SJCRH30 (cell line): ENCODE results near the gene NSUN4. TPM values are rescaled to one million over a fixed set of nuclear protein-coding genes. Genes with fewer than 3 reads are reported as not detected.
A peak's percentile ranks its signal among the peaks of the same experiment; 100 is the strongest.

Experiments used
- DNase-seq, 2 experiments: peaks; one replicate each; pipeline ENCODE4 v3.0.0-alpha.2; 2015 to 2020
- H3K27ac ChIP-seq: fragments of 250-450 bp; sonication (Bioruptor Pico); 2 replicates; pipeline ENCODE4 v1.5.1; 2020; ENCODE audit warnings: mild to moderate bottlenecking, moderate library complexity
- H3K27me3 ChIP-seq: fragments of 250-450 bp; sonication (Bioruptor Pico); 2 replicates; pipeline ENCODE4 v1.5.1; 2020; ENCODE audit warnings: mild to moderate bottlenecking, moderate library complexity
- H3K36me3 ChIP-seq: fragments of 250-450 bp; sonication (Bioruptor Pico); 2 replicates; pipeline ENCODE4 v1.5.1; 2020; ENCODE audit warnings: mild to moderate bottlenecking, moderate library complexity
- H3K4me1 ChIP-seq: fragments of 250-450 bp; sonication (Bioruptor Pico); 2 replicates; pipeline ENCODE4 v1.5.1; 2020; ENCODE audit warnings: mild to moderate bottlenecking, moderate library complexity
- H3K4me3 ChIP-seq: fragments of 250-450 bp; sonication (Bioruptor Pico); 2 replicates; pipeline ENCODE4 v1.5.1; 2020; ENCODE audit warnings: mild to moderate bottlenecking, moderate library complexity
- H3K9me3 ChIP-seq: fragments of 250-450 bp; sonication (Bioruptor Pico); replicated peaks from 2 replicates; pipeline ENCODE4 v1.5.1; 2020; ENCODE audit warnings: mild to moderate bottlenecking, moderate library complexity
- total RNA-seq: library from RNA; depleted of rRNA; stranded (reverse); fragments of >200 nt; shearing (Covaris generic); gene quantifications from 2 replicates; pipeline ENCODE4 v1.2.3, GENCODE V29; 2014

Gene NSUN4
- total RNA-seq, 1 experiment from 2014 or later = 23.7 TPM

- Histone ChIP-seq H3K27ac (no peak overlapping the region), H3K27me3 (peaks cover under 1% of the 10 kb centered on the region; the same call in 1 of the 2 replicates), H3K4me1 (peaks cover 2% of the 10 kb centered on the region), H3K4me3 (no peak overlapping the region), H3K36me3 (no peaks in the 10 kb centered on the region), H3K9me3 (no peaks in the 10 kb centered on the region)
- DNase-seq = peak; percentile 35 to 50
Observed at GRCh38 chr1:46401964-46402626, 61.5 kb downstream of the NSUN4 start.

- H3K4me1 ChIP-seq = peaks cover 7% of the 10 kb centered on the region
- no peaks in the 10 kb centered on the region; the same call in 1 of the 2 replicates for H3K27me3 ChIP-seq
- no peaks in the 10 kb centered on the region for H3K36me3 ChIP-seq
- no peak for DNase-seq
- H3K9me3 ChIP-seq = no peaks in the 10 kb centered on the region
- H3K27ac ChIP-seq = no peak overlapping the region
- H3K4me3 ChIP-seq = no peak overlapping the region
Observed at GRCh38 chr1:46403916-46404315, 63.3 kb downstream of the NSUN4 start.

GRCh38 chr1:46404482-46405196, 64.0 kb downstream of the NSUN4 start:
- Histone ChIP-seq H3K27ac (no peak overlapping the region), H3K4me3 (no peak overlapping the region), H3K36me3 (no peaks in the 10 kb centered on the region), H3K4me1 (peaks cover 7% of the 10 kb centered on the region), H3K9me3 (no peaks in the 10 kb centered on the region), H3K27me3 (no peaks in the 10 kb centered on the region; the same call in 1 of the 2 replicates)
- no peak for DNase-seq

GRCh38 chr1:46405197-46405555, 64.6 kb downstream of the NSUN4 start:
- Histone ChIP-seq H3K4me3 (no peak overlapping the region), H3K27ac (no peak overlapping the region), H3K9me3 (no peaks in the 10 kb centered on the region), H3K4me1 (peaks cover 7% of the 10 kb centered on the region), H3K27me3 (no peaks in the 10 kb centered on the region; the same call in 1 of the 2 replicates), H3K36me3 (no peaks in the 10 kb centered on the region)
- no peak for DNase-seq

GRCh38 chr1:46405724-46406123, 65.1 kb downstream of the NSUN4 start:
- Histone ChIP-seq H3K27ac (no peak overlapping the region; the same call in 1 of the 2 replicates), H3K36me3 (no peaks in the 10 kb centered on the region), H3K27me3 (no peaks in the 10 kb centered on the region; the same call in 1 of the 2 replicates), H3K9me3 (no peaks in the 10 kb centered on the region), H3K4me1 (peaks cover 7% of the 10 kb centered on the region), H3K4me3 (peak overlapping the region; percentile 62)
- DNase-seq = no peak

GRCh38 chr1:46406881-46407608, 66.4 kb downstream of the NSUN4 start:
- H3K4me1 ChIP-seq = peaks cover 7% of the 10 kb centered on the region
- no peaks in the 10 kb centered on the region for H3K9me3 ChIP-seq
- DNase-seq = peak; percentile 57 to 71
- peak overlapping the region; percentile 62 for H3K4me3 ChIP-seq
- H3K27me3 ChIP-seq = no peaks in the 10 kb centered on the region; the same call in 1 of the 2 replicates
- H3K36me3 ChIP-seq = no peaks in the 10 kb centered on the region
- peak overlapping the region; percentile 63 for H3K27ac ChIP-seq

- Histone ChIP-seq H3K4me1 (peaks cover 7% of the 10 kb centered on the region), H3K36me3 (no peaks in the 10 kb centered on the region), H3K27me3 (no peaks in the 10 kb centered on the region; the same call in 1 of the 2 replicates), H3K4me3 (no peak overlapping the region), H3K27ac (no peak overlapping the region), H3K9me3 (no peaks in the 10 kb centered on the region)
- no peak for DNase-seq
Observed at GRCh38 chr1:46407636-46408035, 67.0 kb downstream of the NSUN4 start.

- no peak for DNase-seq
- Histone ChIP-seq H3K4me1 (peaks cover 7% of the 10 kb centered on the region), H3K4me3 (no peak overlapping the region), H3K27ac (no peak overlapping the region), H3K36me3 (no peaks in the 10 kb centered on the region), H3K9me3 (no peaks in the 10 kb centered on the region), H3K27me3 (no peaks in the 10 kb centered on the region; the same call in 1 of the 2 replicates)
Observed at GRCh38 chr1:46408356-46409062, 67.9 kb downstream of the NSUN4 start.

GRCh38 chr1:46409063-46409372, 68.4 kb downstream of the NSUN4 start:
- Histone ChIP-seq H3K36me3 (no peaks in the 10 kb centered on the region), H3K9me3 (no peaks in the 10 kb centered on the region), H3K4me3 (no peak overlapping the region), H3K4me1 (peaks cover 7% of the 10 kb centered on the region), H3K27me3 (peaks cover 3% of the 10 kb centered on the region; the same call in 1 of the 2 replicates), H3K27ac (no peak overlapping the region)
- no peak for DNase-seq

GRCh38 chr1:46410156-46411009, 69.8 kb downstream of the NSUN4 start:
- DNase-seq = peak in 1 of 2 experiments; percentile 19
- Histone ChIP-seq H3K27ac (no peak overlapping the region), H3K27me3 (peaks cover 7% of the 10 kb centered on the region; the same call in 1 of the 2 replicates)

GRCh38 chr1:46411010-46411405, 70.4 kb downstream of the NSUN4 start:
- peaks cover 7% of the 10 kb centered on the region for H3K4me1 ChIP-seq
- no peak overlapping the region for H3K27ac ChIP-seq
- no peak overlapping the region for H3K4me3 ChIP-seq
- no peaks in the 10 kb centered on the region for H3K9me3 ChIP-seq
- DNase-seq = no peak
- no peaks in the 10 kb centered on the region for H3K36me3 ChIP-seq
- H3K27me3 ChIP-seq = peaks cover 7% of the 10 kb centered on the region; the same call in 1 of the 2 replicates

More at GRCh38 chr1:46410156-46411009, 69.8 kb downstream of the NSUN4 start:
- H3K36me3 ChIP-seq = no peaks in the 10 kb centered on the region
- H3K4me3 ChIP-seq = no peak overlapping the region
- H3K9me3 ChIP-seq = no peaks in the 10 kb centered on the region
- peaks cover 7% of the 10 kb centered on the region for H3K4me1 ChIP-seq
